Activated gamma-delta T cell (primary cell): ENCODE data around the gene MTIF2.
A peak's percentile ranks its signal among the peaks of the same experiment; 100 is the strongest.
"Not testable (repeated sequence)": the region's sequence is repeated elsewhere in the genome, so short reads cannot be mapped to it uniquely, and the experiment has no call there.

Experiments used
- DNase-seq: peaks from one replicate; lab custom pipeline; 2025; lab: John Stamatoyannopoulos, UW

MTIF2 gene

GRCh38 chr2:55242617-55243016 is 26.4 kb downstream of the MTIF2 start:
- no peak for DNase-seq

GRCh38 chr2:55241582-55241981 is 27.4 kb downstream of the MTIF2 start:
- not testable (repeated sequence) for DNase-seq

DNA sequence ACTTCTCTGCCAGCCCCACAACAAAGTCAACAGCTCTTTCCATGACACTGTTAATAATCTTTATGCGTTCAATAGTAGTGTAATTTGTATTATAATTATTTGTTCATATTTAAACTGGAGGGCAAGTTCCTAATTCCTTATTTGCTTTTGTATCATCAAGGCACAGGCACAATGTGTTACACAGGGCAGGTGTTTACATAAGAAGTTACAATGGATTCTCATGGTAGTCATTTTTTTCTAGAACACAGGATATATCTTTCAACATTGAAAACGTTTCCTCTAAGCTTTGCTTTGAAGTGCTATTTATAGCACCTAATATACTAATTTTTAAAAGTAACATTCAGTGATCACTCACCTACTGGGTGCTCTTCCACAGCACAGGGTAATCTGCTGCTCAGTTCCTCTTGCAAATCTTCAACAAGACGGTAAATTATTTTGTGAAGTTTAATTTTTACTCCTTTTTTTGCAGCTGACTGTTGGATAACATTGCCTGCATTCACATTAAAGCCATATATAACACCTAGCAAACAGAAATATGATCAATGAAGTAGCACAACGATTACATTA is 29.3 kb downstream of the MTIF2 start:
- DNase-seq, result no peak

- no peak for DNase-seq
Observed at GRCh38 chr2:55236992-55237543, 32.0 kb downstream of the MTIF2 start.

DNA sequence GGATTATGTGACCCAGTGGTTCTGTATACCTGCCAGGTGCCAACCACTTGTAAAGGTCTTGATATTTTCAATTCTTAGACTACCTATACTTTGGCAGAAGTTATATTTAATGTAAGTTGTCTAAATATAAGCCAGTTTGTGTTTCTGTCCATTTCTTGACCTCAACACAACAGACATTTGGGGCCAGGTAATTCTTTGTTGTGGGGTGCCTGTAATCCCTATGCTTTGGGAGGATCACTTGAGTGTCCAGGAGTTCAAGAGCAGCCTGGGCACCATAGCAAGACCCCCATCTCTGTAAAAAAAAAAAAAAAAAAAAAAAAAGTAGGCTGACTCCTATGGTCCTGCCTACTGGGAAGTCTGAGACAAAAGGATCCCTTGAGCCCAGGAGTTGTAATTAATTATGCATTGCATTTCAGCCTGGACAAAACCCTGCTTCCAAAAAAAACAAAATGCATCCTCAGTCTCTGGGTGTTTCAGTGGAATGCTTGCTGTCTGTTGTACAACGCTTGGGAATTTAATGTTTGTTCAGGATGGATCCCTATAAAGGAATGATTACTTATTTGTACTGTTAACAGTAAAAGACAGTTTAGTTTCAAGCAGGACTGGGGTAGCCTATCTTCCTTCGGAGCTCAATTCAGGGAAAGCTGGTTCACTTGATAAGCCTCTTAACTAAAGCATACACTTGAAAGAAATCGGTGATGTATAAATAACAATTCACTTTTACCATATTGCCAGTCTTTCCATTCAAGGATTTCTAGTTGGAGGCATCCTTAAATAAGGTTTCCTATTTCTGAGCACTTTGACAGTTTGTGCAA is 33.1 kb downstream of the MTIF2 start:
- DNase-seq, result no peak

GRCh38 chr2:55233658-55233940 is 35.4 kb downstream of the MTIF2 start:
- DNase-seq, result no peak

DNA sequence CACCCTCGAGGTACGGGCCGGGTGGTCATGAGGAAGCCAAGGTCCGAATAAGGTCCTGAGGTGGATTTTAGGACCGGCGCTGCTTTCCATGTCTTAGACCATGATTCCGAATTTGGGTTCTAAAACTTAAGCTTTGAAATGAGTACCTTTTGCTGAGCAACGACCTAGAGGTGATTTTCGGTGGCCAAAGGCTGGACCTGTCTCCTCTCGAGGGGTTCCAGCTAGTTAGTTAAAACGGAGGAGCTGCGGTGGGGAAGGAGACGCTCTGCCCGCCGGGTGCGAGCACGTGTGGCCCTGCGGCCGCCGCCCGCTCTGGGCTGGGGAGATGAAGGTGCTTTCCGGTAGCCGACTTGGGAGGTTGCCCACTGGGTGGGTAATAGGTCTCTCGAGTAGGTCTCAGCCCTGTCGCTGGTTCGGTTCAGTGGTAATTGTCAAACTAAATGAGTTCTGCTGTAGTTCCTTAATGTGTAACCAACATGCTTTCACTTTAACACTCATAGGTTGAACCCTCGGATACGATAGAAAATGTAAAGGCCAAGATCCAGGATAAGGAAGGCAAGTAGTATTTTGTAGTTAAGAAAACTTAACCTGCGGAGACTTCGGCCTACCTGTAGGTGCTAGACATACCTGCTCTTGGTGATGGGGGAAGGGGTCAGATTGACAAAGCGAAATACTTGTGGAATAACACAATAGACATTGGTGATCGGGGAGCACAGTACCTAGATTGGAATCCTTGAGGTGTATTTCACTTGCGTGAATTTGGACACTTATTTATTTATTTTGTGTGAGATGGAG is 36.0 kb downstream of the MTIF2 start:
- peak; percentile 62 for DNase-seq

GRCh38 chr2:55232084-55232862 is 36.8 kb downstream of the MTIF2 start, which contains the start of the genes CLHC1 and RPS27A:
CLHC1 (minus strand) TSS chr2:55232293; CDS start chr2:55222411, 9,882 bp downstream.
RPS27A (plus strand) TSS chr2:55232688; CDS start chr2:55232825, 137 bp downstream.
- peak; percentile 70 for DNase-seq

GRCh38 chr2:55231546-55232083 is 37.4 kb downstream of the MTIF2 start:
- no peak for DNase-seq

DNA sequence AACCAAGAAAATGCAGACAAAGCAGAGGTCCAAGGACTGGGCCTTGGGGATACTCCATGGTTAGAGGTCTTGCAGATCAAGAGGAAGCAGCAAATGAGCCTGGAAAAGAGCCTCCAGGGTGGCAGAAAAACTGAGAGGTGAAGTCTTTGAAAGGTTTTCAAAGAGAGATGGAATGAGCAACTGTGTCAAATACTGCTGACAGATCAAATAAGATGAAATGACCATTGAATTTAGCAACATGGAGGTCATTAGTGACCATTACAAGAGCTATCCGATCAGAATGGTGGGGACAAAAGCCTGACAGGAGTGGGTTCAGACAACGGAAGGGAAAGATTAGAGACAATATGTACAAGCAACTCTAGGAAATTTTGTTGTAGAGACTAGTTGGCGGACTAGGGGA is 38.5 kb downstream of the MTIF2 start:
- DNase-seq, result no peak

DNA sequence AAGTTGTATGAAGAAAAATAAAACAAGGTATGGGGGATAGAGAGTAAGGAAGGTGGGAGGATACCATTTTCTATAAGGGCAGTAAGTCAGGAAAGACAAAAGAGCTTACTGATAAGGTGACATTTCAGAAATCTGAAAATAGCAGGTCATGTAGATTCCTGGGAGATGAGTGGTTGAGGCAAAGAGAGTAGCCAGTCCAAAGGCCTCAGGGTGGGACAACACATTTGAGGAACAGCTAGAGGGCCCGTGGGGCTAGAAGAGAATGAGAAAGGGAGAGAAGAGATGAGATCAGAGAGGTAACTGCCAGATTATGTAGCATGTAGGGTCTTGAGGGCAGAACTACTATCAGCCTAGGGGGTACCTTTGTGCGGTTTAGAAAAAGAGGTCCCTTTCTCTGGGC is 39.8 kb downstream of the MTIF2 start:
- no peak for DNase-seq

GRCh38 chr2:55228226-55228563 is 40.8 kb downstream of the MTIF2 start:
- no peak for DNase-seq

DNA sequence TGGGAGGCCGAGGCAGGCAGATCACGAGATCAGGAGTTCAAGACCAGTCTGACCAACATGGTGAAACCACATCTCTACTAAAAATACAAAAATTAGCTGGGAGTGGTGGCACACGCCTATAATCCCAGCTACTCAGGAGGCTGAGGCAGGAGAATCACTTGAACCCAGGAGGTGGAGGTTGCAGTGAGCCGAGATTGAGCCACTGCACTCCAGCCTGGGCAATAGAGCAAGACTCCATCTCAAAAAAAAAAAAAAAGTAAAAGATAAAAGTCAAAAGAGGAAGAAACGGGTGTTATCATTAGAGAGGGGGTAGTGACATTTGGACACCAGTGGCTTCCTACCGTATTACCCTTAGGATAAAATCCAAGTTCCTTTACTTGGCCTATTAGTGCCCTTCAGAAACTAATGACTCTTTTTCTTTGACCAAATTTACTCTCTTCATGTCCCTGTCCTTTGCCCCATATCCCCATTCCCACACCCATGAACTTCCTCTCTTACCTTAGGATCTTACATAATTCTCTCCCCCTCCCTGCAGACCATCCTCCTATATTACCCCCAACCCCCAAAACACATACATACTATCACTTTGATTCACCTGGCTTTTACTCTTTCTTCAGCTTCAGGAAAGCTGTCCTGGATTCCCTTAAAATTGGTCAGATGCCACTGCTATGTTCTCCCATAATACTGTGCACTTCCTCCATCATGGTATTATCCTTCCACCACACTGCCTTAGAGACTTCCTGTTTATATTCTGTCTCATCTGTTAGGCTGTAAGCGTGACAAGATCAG is 41.4 kb downstream of the MTIF2 start:
- not testable (repeated sequence) for DNase-seq

GRCh38 chr2:55225481-55226020 is 43.5 kb downstream of the MTIF2 start:
- peak; percentile 4 for DNase-seq

- DNase-seq, result no peak
Observed at GRCh38 chr2:55224761-55225261, 44.2 kb downstream of the MTIF2 start.

GRCh38 chr2:55223958-55224760 is 44.9 kb downstream of the MTIF2 start:
- DNase-seq, result peak; percentile 5

- DNase-seq, result no peak
Observed at GRCh38 chr2:55213822-55214221, 55.2 kb downstream of the MTIF2 start.

- DNase-seq, result no peak
Observed at GRCh38 chr2:55204950-55205349, 64.1 kb downstream of the MTIF2 start.

GRCh38 chr2:55204536-55204935 is 64.5 kb downstream of the MTIF2 start:
- no peak for DNase-seq
